ENCODE data around the gene RAE1. TPM values are rescaled to one million over a fixed set of nuclear protein-coding genes. Genes with fewer than 3 reads are reported as not detected.

Gene RAE1
- total RNA-seq, 1 donor = 24.6 TPM

DNA sequence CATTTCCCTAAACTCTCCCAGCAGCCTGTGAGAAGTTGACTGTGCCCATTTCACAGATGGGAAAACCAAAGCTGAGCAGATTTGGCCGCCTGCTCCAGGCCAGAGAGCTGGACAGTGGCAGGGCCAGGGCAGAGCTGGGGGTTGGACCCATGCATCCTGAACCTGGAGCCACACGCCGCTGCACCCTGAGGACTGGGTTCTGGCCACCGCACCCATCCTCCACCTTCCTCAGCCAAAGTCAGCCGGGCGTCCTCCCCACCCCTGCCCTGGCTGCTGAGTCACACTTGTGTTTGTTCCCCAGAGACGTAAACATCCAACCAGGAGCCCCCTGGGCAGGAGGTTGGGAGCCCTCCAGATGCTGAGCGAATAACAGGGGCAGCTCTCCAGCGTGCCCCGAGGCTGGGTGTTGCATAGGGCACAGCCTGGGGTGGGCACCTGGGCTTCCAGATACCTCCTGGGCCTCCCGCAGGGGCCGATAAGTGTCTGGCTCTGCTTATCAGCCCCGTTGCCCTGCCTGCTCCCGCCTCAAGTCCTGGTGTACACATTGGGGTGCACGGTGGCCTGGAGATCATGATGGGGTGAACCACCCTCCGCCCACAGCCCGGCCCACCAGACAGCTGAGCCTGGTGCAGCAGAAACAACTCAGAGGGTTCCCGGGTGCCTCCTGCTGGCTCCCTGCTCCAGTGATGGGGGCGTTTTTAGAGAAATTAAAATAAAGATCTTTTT is 64.0 kb downstream of the RAE1 start:
- H3K36me3 ChIP-seq (ENCODE audit: insufficient read depth, low read length) = no peaks in the 10 kb centered on the region
- H4K20me1 ChIP-seq (ENCODE audit: insufficient read depth, low read length) = no peaks in the 10 kb centered on the region
- H2AFZ ChIP-seq (ENCODE audit: low read length) = no peak overlapping the region
- no peaks in the 10 kb centered on the region for H3K9me3 ChIP-seq (ENCODE audit: low read depth, low read length)
- TF ChIP-seq, protein P1, sequence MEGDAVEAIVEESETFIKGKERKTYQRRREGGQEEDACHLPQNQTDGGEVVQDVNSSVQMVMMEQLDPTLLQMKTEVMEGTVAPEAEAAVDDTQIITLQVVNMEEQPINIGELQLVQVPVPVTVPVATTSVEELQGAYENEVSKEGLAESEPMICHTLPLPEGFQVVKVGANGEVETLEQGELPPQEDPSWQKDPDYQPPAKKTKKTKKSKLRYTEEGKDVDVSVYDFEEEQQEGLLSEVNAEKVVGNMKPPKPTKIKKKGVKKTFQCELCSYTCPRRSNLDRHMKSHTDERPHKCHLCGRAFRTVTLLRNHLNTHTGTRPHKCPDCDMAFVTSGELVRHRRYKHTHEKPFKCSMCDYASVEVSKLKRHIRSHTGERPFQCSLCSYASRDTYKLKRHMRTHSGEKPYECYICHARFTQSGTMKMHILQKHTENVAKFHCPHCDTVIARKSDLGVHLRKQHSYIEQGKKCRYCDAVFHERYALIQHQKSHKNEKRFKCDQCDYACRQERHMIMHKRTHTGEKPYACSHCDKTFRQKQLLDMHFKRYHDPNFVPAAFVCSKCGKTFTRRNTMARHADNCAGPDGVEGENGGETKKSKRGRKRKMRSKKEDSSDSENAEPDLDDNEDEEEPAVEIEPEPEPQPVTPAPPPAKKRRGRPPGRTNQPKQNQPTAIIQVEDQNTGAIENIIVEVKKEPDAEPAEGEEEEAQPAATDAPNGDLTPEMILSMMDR (IDR thresholded peaks at IDR 0.05; ENCODE audit: extremely low read depth, low read depth, low read length) = no peak
- H3K27ac ChIP-seq (ENCODE audit: low read depth, low read length) = no peak overlapping the region
- H3K4me2 ChIP-seq (ENCODE audit: insufficient read depth, low read length) = no peak overlapping the region
- H3K27me3 ChIP-seq (ENCODE audit: insufficient read depth, low read length) = no peaks in the 10 kb centered on the region
- DNase-seq (ENCODE audit: insufficient read length, low spot score, missing footprints) = peak; percentile 92
- H3K79me2 ChIP-seq (ENCODE audit: insufficient read depth, low read length) = no peaks in the 10 kb centered on the region
- no peak overlapping the region for H3K4me3 ChIP-seq (ENCODE audit: insufficient read depth, low read length)
- no peaks in the 10 kb centered on the region for H3K4me1 ChIP-seq (ENCODE audit: insufficient read depth, low read length)

DNA sequence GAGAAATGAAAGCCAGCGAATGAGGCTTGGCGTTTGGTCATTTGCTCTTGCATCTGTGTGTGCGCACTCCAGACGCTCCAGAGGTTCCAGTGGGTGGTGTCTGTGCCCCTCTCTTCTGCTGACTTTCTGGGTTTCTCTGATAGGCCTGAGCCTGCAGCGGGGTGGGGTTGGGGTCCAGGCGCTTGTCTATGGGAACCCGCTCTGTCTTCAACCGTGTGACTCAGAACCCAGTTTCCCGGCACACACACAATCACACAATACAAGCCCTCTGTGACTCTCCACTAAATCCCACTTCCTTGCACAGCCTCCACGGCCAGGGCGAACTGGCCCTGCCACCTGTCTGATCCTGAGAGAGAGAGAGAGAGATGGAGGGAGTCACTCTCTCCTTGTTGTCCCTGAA is 64.7 kb downstream of the RAE1 start:
- Histone ChIP-seq H3K36me3 (ENCODE audit: insufficient read depth, low read length) (no peaks in the 10 kb centered on the region), H2AFZ (ENCODE audit: low read length) (no peak overlapping the region), H3K79me2 (ENCODE audit: insufficient read depth, low read length) (no peaks in the 10 kb centered on the region), H3K4me1 (ENCODE audit: insufficient read depth, low read length) (no peaks in the 10 kb centered on the region), H4K20me1 (ENCODE audit: insufficient read depth, low read length) (no peaks in the 10 kb centered on the region), H3K4me2 (ENCODE audit: insufficient read depth, low read length) (no peak overlapping the region), H3K27ac (ENCODE audit: low read depth, low read length) (no peak overlapping the region), H3K27me3 (ENCODE audit: insufficient read depth, low read length) (peaks cover 2% of the 10 kb centered on the region), H3K4me3 (ENCODE audit: insufficient read depth, low read length) (no peak overlapping the region), H3K9me3 (ENCODE audit: low read depth, low read length) (no peaks in the 10 kb centered on the region)
- DNase-seq (ENCODE audit: insufficient read length, low spot score, missing footprints) = no peak
- TF ChIP-seq, protein P1 (IDR thresholded peaks at IDR 0.05; ENCODE audit: extremely low read depth, low read depth, low read length) = no peak

DNA sequence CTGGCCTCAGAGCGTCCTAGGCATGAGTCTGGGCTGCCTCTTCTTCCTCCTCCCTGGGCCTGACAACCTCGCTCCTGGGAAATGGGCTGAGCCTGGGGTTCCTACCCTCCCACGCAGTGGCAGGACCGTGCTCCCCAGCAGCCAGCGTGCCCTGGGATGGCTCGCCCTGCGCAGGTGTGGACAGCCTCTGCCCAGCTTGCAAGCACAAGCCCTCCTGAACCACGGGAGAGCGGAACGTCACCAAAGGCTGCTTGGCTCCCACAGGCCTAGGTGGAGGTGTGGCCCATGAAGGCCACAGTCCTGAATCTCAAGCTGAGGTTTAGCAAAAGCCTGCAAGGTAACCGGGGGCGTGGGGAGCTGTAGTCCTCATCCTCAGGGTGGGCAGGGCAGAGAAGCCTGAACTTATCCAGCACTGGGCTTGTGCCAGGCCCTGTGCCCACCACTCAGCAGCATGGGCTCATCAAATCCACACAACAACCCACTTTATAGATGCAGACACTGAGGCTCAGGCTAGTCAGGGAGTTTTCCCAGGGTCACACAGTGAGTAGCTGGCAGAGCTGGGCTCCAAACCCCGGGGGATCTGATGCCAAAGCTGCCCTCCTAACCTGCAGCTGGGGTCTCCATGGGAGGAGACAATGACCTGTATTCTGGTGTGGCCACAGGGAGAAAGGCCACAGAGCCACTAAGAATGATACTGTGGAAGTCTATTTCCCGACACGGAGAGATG is 65.4 kb downstream of the RAE1 start:
- Histone ChIP-seq H3K4me1 (ENCODE audit: insufficient read depth, low read length) (no peaks in the 10 kb centered on the region), H2AFZ (ENCODE audit: low read length) (no peak overlapping the region), H4K20me1 (ENCODE audit: insufficient read depth, low read length) (no peaks in the 10 kb centered on the region), H3K9me3 (ENCODE audit: low read depth, low read length) (no peaks in the 10 kb centered on the region), H3K36me3 (ENCODE audit: insufficient read depth, low read length) (no peaks in the 10 kb centered on the region), H3K4me2 (ENCODE audit: insufficient read depth, low read length) (no peak overlapping the region), H3K79me2 (ENCODE audit: insufficient read depth, low read length) (no peaks in the 10 kb centered on the region), H3K4me3 (ENCODE audit: insufficient read depth, low read length) (no peak overlapping the region), H3K27ac (ENCODE audit: low read depth, low read length) (no peak overlapping the region), H3K27me3 (ENCODE audit: insufficient read depth, low read length) (peaks cover 4% of the 10 kb centered on the region)
- TF ChIP-seq, protein P1 (IDR thresholded peaks at IDR 0.05; ENCODE audit: extremely low read depth, low read depth, low read length) = no peak
- no peak for DNase-seq (ENCODE audit: insufficient read length, low spot score, missing footprints)

DNA sequence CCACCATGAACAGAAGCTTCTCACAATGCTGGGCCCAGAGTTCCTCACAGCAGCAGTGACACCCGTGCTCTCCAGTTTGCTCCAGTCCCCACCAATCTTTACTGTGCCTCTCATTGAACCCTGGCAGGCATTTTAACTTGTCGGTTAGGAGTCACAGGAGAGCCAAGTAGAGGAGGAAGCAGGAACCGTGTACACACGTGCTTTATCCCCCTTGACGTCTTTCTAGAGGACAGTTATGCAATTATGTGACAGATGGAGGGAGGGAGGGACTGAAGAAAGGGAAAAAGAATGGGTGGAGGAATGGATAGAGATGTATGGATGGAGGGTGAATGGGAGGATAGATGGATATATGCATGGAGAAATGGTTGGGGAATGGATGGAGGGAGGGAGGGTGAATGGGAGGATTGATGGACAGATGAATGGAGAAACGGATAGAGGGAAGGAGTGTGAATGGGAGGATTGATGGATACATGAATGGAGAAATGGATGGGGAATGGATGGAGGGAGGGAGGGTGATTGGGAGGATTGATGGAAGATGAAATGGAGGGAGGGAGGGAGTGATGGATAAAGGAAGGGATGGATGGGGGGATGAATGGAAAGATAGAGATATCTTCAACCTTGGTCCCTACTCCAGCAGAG is 66.1 kb downstream of the RAE1 start:
- TF ChIP-seq, protein P1 (IDR thresholded peaks at IDR 0.05; ENCODE audit: extremely low read depth, low read depth, low read length) = no peak
- Histone ChIP-seq H3K4me1 (ENCODE audit: insufficient read depth, low read length) (no peaks in the 10 kb centered on the region), H3K9me3 (ENCODE audit: low read depth, low read length) (no peaks in the 10 kb centered on the region), H3K27me3 (ENCODE audit: insufficient read depth, low read length) (peaks cover 4% of the 10 kb centered on the region), H3K79me2 (ENCODE audit: insufficient read depth, low read length) (no peaks in the 10 kb centered on the region), H3K4me3 (ENCODE audit: insufficient read depth, low read length) (no peak overlapping the region), H3K27ac (ENCODE audit: low read depth, low read length) (no peak overlapping the region), H3K36me3 (ENCODE audit: insufficient read depth, low read length) (no peaks in the 10 kb centered on the region), H2AFZ (ENCODE audit: low read length) (no peak overlapping the region), H3K4me2 (ENCODE audit: insufficient read depth, low read length) (no peak overlapping the region), H4K20me1 (ENCODE audit: insufficient read depth, low read length) (no peaks in the 10 kb centered on the region)
- DNase-seq (ENCODE audit: insufficient read length, low spot score, missing footprints) = no peak

All from osteoblast (primary cell).